OCI-LY1 (cell line): ENCODE results near the gene RFTN1.

Experiments
- H2AFZ ChIP-seq: fragments of 200-600 bp; sonication (generic), shearing (Covaris generic); 2 replicates; pipeline ENCODE4 v1.6.0; 2014; ENCODE audit warnings: antibody characterized with exemption, mild to moderate bottlenecking, low read length
- H3F3A ChIP-seq: fragments of 200-600 bp; sonication (generic), shearing (Covaris generic); 2 replicates; pipeline ENCODE4 v1.6.0; 2014; ENCODE audit warnings: mild to moderate bottlenecking, antibody characterized with exemption, low read length, moderate library complexity; ENCODE audit not compliant: insufficient read depth
- H3K27ac ChIP-seq: fragments of 200-600 bp; sonication (generic); 2 replicates; pipeline ENCODE4 v1.5.1; 2014; ENCODE audit warnings: low read length, mixed run types, mild to moderate bottlenecking, low read depth; ENCODE audit not compliant: poor library complexity, severe bottlenecking
- H3K27me3 ChIP-seq: fragments of 200-600 bp; sonication (generic); 2 replicates; pipeline ENCODE4 v1.6.0; 2014; ENCODE audit warnings: antibody characterized with exemption, mild to moderate bottlenecking, low read length, moderate library complexity; ENCODE audit not compliant: insufficient read depth
- H3K36me3 ChIP-seq: fragments of 200-600 bp; sonication (generic); 2 replicates; pipeline ENCODE4 v1.6.1; 2014; ENCODE audit warnings: mild to moderate bottlenecking, antibody characterized with exemption, low read length, moderate library complexity, mixed read lengths; ENCODE audit not compliant: insufficient read depth
- H3K4me1 ChIP-seq: fragments of 200-600 bp; sonication (generic); 2 replicates; pipeline ENCODE4 v1.5.1; 2014; ENCODE audit warnings: mild to moderate bottlenecking, low read length, moderate library complexity; ENCODE audit not compliant: insufficient read depth, severe bottlenecking
- H3K4me2 ChIP-seq: fragments of 200-600 bp; sonication (generic), shearing (Covaris generic); 2 replicates; pipeline ENCODE4 v1.6.1; 2014; ENCODE audit warnings: low read length
- H3K4me3 ChIP-seq: fragments of 200-600 bp; sonication (generic); 2 replicates; pipeline ENCODE4 v1.5.1; 2014; ENCODE audit warnings: low read length, low read depth, mild to moderate bottlenecking, mixed read lengths; ENCODE audit not compliant: poor library complexity, severe bottlenecking
- H3K79me2 ChIP-seq: fragments of 200-600 bp; shearing (Covaris generic); 2 replicates; pipeline ENCODE4 v1.6.1; 2016; ENCODE audit warnings: mixed run types, low read length, mixed read lengths; ENCODE audit not compliant: insufficient read depth
- H3K9ac ChIP-seq: fragments of 200-600 bp; sonication (generic), shearing (Covaris generic); 2 replicates; pipeline ENCODE4 v1.6.1; 2014; ENCODE audit warnings: mild to moderate bottlenecking, low read length, mixed read lengths
- H3K9me2 ChIP-seq: fragments of 200-600 bp; sonication (generic), shearing (Covaris generic); 2 replicates; pipeline ENCODE4 v1.6.1; 2014; ENCODE audit warnings: low read depth, mild to moderate bottlenecking, low read length, mixed read lengths
- H3K9me3 ChIP-seq: fragments of 200-600 bp; shearing (Covaris generic); 2 replicates; pipeline ENCODE4 v1.6.1; 2014; ENCODE audit warnings: low read length, mixed read lengths
- H4K20me1 ChIP-seq: fragments of 200-600 bp; sonication (generic), shearing (Covaris generic); 2 replicates; pipeline ENCODE4 v1.6.0; 2016; ENCODE audit warnings: mild to moderate bottlenecking, low read length; ENCODE audit not compliant: insufficient read depth
- CTCF ChIP-seq: fragments of 200-600 bp; sonication (generic), shearing (Covaris generic); IDR thresholded peaks from 2 replicates; pipeline ENCODE4 v1.5.1; 2017; ENCODE audit warnings: mild to moderate bottlenecking, antibody characterized with exemption, low read length, moderate library complexity, mixed read lengths
- EZH2 ChIP-seq: fragments of 200-600 bp; sonication (generic), shearing (Covaris generic); IDR thresholded peaks from 2 replicates; pipeline ENCODE4 v1.8.0; 2017; ENCODE audit warnings: borderline replicate concordance, mixed run types, mild to moderate bottlenecking, antibody characterized with exemption, low read length, moderate library complexity, mixed read lengths

The RFTN1 gene

GRCh38 chr3:16546186-16547010 is 32.9 kb upstream of the RFTN1 start:
- H3K9me3 ChIP-seq, result no peaks in the 10 kb centered on the region
- H3K4me3 ChIP-seq, result no peak overlapping the region
- H3K27ac ChIP-seq, result no peak overlapping the region
- H3K9ac ChIP-seq, result no peak overlapping the region
- no peaks in the 10 kb centered on the region for H3K27me3 ChIP-seq
- H3K9me2 ChIP-seq, result no peaks in the 10 kb centered on the region
- peaks cover 25% of the 10 kb centered on the region for H3K4me1 ChIP-seq
- H3K4me2 ChIP-seq, result no peak overlapping the region
- no peaks in the 10 kb centered on the region for H3K36me3 ChIP-seq
- TF ChIP-seq EZH2, result no peak
- no peak for TF ChIP-seq CTCF
- H3F3A ChIP-seq, result no peaks in the 10 kb centered on the region
- no peaks in the 10 kb centered on the region for H3K79me2 ChIP-seq
- H4K20me1 ChIP-seq, result no peaks in the 10 kb centered on the region
- H2AFZ ChIP-seq, result no peak overlapping the region

GRCh38 chr3:16545413-16546185 is 32.1 kb upstream of the RFTN1 start:
- no peak overlapping the region for H2AFZ ChIP-seq
- no peak overlapping the region for H3K4me3 ChIP-seq
- H3K79me2 ChIP-seq, result no peaks in the 10 kb centered on the region
- no peaks in the 10 kb centered on the region for H3F3A ChIP-seq
- no peaks in the 10 kb centered on the region for H3K9me3 ChIP-seq
- H4K20me1 ChIP-seq, result no peaks in the 10 kb centered on the region
- H3K27ac ChIP-seq, result no peak overlapping the region
- no peaks in the 10 kb centered on the region for H3K27me3 ChIP-seq
- no peak overlapping the region for H3K9ac ChIP-seq
- no peaks in the 10 kb centered on the region for H3K36me3 ChIP-seq
- H3K4me1 ChIP-seq, result peaks cover 19% of the 10 kb centered on the region
- TF ChIP-seq EZH2 (no peak), CTCF (no peak)
- H3K9me2 ChIP-seq, result no peaks in the 10 kb centered on the region
- no peak overlapping the region for H3K4me2 ChIP-seq

DNA sequence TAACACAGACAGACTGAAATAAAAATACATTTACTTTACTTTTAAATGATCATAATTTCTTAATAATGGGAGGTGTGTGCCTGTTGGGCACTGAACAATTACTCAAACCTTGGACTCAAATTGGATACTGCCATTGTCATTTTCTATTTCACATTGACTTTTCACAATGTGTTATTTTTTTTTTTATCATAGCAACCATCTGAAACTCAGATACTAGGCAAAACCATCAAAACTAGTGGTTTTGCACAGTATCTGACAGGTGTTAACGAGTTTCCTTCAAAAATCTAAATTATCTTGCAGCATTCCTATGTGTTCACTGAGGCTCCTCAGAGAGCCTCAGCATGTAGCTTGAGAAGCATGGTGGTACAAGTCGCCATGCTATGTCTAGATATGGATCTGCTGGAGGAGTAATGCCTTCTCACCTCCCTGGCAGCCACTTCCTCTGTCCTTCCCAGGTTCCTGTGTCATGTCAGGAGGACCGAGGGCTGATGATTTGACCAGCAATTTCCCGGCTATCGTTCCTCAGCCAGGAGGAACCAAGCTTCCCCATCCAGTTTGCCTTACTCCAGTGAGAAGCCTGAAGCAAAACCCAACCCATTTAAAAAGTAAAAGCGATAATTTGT is 29.9 kb upstream of the RFTN1 start:
- Histone ChIP-seq H3K36me3 (no peaks in the 10 kb centered on the region), H3K27me3 (no peaks in the 10 kb centered on the region), H2AFZ (no peak overlapping the region), H3K9me3 (no peaks in the 10 kb centered on the region), H3K9ac (no peak overlapping the region), H3K4me3 (no peak overlapping the region), H3K9me2 (no peaks in the 10 kb centered on the region), H3K4me2 (no peak overlapping the region), H3K79me2 (no peaks in the 10 kb centered on the region), H3K27ac (no peak overlapping the region), H3F3A (no peaks in the 10 kb centered on the region), H4K20me1 (no peaks in the 10 kb centered on the region), H3K4me1 (peaks cover 12% of the 10 kb centered on the region)
- no peak for TF ChIP-seq EZH2
